GM06990 (cell line): Measurements from ENCODE around the gene MIA2.
"Not testable (repeated sequence)": the region's sequence is repeated elsewhere in the genome, so short reads cannot be mapped to it uniquely, and the experiment has no call there.

ENCODE experiments used
- DNase-seq: peaks from one replicate; pipeline ENCODE4 v3.0.0-alpha.2; 2011; ENCODE audit not compliant: insufficient read length; ENCODE audit errors: extremely low read depth
- H3K27me3 ChIP-seq: replicated peaks from 2 replicates; pipeline ENCODE4 v1.6.0; 2011; ENCODE audit warnings: low read length; ENCODE audit not compliant: control insufficient read depth, insufficient read depth
- H3K36me3 ChIP-seq: 2 replicates; pipeline ENCODE4 v1.5.1; 2011; ENCODE audit warnings: low read length; ENCODE audit not compliant: control insufficient read depth, insufficient read depth
- H3K4me3 ChIP-seq: replicated peaks from 2 replicates; pipeline ENCODE4 v1.5.1; 2011; ENCODE audit warnings: low read depth, mild to moderate bottlenecking, control low read depth, low read length
- CTCF ChIP-seq: IDR thresholded peaks from 2 replicates; pipeline ENCODE4 v1.5.1; 2011; ENCODE audit warnings: low read length, control low read depth, mild to moderate bottlenecking, inconsistent platforms; ENCODE audit not compliant: insufficient read depth, poor library complexity, severe bottlenecking

The MIA2 gene

DNA sequence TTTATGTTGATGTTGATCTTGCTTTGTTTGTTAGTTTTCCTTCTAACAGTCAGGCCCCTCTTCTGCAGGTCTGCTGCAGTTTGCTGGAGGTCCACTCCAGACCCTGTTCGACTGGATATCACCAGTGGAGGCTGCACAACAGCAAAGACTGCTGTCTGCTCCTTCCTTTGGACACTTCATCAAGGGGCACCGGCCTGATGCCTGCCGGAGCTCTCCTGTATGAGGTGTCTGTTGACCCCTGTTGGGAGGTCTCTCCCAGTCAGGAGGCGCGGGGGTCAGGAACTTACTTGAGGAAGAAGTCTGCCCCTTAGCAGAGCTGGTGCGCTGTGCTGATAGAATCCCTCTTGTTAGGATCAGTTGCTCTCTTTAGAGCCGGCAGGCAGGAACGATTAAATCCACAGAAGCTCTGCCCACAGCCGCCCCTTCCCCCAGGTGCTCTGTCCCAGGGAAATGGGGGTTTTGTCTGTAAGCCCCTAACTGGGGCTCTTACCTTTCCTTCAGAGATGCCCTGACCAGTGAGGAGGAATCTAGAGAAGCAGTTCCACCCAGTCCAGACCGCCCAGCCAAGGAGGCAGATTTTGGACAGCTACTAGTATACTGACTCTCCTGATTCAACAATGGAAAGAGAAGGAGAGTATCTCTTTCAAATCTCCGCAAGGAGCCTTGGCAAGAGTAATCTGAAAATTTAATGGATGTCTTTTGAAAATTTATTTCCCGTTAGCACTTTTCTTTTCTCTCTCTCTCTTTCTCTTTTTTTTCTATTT is 25.2 kb downstream of the MIA2 start:
- no peak for DNase-seq
- H3K36me3 ChIP-seq, result no peaks in the 10 kb centered on the region
- H3K4me3 ChIP-seq, result no peak overlapping the region
- no peak for TF ChIP-seq CTCF
- H3K27me3 ChIP-seq, result no peaks in the 10 kb centered on the region

DNA sequence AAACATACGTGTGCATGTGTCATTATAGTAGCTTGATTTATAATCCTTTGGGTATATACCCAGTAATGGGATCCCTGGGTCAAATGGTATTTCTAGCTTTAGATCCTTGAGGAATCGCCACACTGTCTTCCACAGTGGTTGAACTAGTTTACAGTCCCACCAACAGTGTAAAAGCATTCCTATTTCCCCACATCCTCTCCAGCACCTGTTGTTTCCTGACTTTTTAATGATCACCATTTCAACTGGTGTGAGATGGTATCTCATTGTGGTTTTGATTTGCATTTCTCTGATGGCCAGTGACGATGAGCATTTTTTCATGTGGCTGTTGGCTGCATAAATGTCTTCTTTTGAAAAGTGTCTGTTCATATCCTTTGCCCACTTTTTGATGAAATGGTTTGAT is 26.4 kb downstream of the MIA2 start:
- not testable (repeated sequence) for H3K4me3 ChIP-seq, DNase-seq, H3K36me3 ChIP-seq, H3K27me3 ChIP-seq

GRCh38 chr14:39262214-39262613 is 28.5 kb downstream of the MIA2 start:
- not testable (repeated sequence) for H3K4me3 ChIP-seq, H3K27me3 ChIP-seq, DNase-seq, H3K36me3 ChIP-seq

- Histone ChIP-seq H3K4me3 (no peak overlapping the region), H3K36me3 (no peaks in the 10 kb centered on the region), H3K27me3 (no peaks in the 10 kb centered on the region)
- DNase-seq, result no peak
- no peak for TF ChIP-seq CTCF
These were observed 30.3 kb downstream of the MIA2 start for GRCh38 chr14:39264057-39264456.

DNA sequence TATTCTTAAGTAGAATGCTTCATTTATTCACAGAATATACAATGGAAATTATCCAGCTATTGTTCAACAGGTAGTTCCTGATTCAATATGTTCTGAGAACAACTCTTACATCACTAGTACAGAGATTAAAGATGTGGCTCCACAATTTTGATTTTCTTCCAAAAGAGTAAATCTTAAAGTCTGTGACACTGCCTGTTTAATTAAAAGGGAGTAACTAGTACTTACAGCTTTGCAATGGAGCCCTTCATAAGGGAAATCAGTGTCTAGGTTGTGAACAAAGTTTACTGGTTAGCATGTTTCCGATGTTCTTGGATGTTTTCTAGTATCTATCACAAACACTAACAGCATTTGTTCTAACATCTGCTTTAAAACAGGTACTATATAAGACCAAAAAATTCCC is 30.8 kb downstream of the MIA2 start:
- no peak overlapping the region for H3K4me3 ChIP-seq
- TF ChIP-seq CTCF, result no peak
- H3K36me3 ChIP-seq, result no peaks in the 10 kb centered on the region
- no peaks in the 10 kb centered on the region for H3K27me3 ChIP-seq
- DNase-seq, result no peak

- no peak overlapping the region for H3K4me3 ChIP-seq
- no peaks in the 10 kb centered on the region for H3K36me3 ChIP-seq
- TF ChIP-seq CTCF, result no peak
- DNase-seq, result no peak
- H3K27me3 ChIP-seq, result no peaks in the 10 kb centered on the region
These were observed 31.3 kb downstream of the MIA2 start for GRCh38 chr14:39265033-39265432.
